ENCODE data around the gene SLC66A3.

Gene SLC66A3

DNA sequence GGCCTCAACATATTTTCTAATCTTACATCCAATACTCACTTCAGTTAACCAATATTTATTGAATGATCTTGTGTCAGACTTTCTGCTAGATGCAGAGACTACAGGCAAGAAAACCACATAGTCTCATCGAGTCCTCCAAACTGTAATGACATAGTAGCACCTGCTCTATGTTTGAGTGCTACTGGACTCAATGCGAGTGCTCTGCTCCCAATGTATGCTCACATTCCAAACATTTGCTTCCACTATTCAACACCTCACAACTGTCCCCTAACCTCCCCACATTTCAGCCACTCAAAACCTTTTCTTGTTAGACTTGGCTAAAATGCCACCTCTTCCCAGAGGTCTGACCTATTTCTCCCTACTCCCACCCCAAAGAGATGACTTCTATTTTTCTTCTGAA, 65.2 kb downstream of the SLC66A3 start:
- no peak for DNase-seq

DNA sequence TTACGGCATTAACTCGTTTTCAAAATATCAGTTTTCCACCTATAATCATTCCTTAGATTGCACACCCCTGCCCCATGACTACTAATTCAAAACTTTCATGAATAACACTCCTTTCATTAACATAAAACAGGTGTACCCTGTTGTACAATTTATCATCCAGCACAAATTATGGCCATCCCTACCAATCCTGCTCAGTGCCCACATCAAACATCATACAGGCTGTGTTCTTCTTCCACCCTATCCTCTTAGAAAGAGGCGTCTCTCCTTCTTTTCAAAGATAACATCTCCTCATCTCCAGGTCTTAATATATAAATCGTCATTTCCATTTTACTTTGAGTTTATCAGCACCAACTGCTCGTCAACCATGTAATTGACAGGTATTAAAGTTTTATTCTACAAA, 67.6 kb downstream of the SLC66A3 start:
- DNase-seq = no peak

DNA sequence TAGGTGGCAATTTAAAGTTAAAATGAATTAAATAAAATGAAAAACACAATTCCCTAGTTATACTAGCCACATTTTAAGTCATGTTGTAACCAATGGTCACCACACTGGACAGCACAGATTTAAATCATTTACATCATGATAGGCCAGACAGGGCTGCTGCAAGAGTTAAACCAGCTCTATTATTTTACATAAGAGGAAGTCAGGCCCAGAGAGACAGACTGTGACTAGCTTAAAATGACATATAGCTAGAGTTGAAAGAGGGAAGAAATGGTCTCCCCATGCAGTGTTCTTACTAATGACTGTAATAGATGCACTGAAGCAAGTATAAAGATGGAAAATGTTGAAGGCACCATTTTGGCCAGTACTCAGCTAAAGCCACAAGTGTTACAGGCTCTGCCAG, 69.6 kb downstream of the SLC66A3 start:
- no peak for DNase-seq

DNA sequence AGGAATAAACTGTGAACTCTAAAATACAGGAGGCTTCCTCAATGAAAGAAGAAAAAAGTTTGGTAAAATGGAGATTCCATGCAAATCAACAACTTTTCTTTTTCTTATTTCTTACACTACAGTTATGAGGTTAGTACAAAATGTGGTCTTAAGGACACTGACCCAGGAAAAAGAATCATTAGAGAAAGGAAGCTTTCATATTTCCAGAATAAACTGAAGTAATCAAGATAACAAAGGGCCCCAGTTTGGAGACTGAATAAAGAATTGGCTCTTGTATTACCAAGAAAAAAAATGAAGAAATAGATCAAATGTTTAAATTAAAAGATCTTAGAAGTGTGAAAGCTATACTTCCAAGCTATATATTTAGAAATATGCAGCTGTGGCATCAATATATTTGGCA, 72.3 kb downstream of the SLC66A3 start:
- DNase-seq = no peak
